ENCODE measurements around the gene ENTPD6. TPM values are rescaled to one million over a fixed set of nuclear protein-coding genes. Genes with fewer than 3 reads are reported as not detected.

ENTPD6 gene
- total RNA-seq, 2 donors from 2014 or later, result 105 to 194 TPM

- H3K36me3 ChIP-seq, result peaks cover 0 to 1% of the 10 kb centered on the region in 2 donors
- intact Hi-C loops (cut with DNase I), result no loop called here
- 69% methylated on average over 11 of the region's 11 CpGs for WGBS
- no peak for DNase-seq (ENCODE audit: low spot score)
- no peak for TF ChIP-seq POLR2AphosphoS5 (IDR thresholded peaks at IDR 0.05)
- TF ChIP-seq POLR2A (IDR thresholded peaks at IDR 0.05), result no peak
- no peak for TF ChIP-seq CTCF (IDR thresholded peaks at IDR 0.05)
- no peaks in the 10 kb centered on the region for H3K9me3 ChIP-seq
- no peak overlapping the region for H3K27ac ChIP-seq
- no peak overlapping the region for H3K4me3 ChIP-seq
- peaks cover 19% of the 10 kb centered on the region for H3K4me1 ChIP-seq (replicated peaks)
- H3K27me3 ChIP-seq (replicated peaks; ENCODE audit: insufficient read depth), result no peaks in the 10 kb centered on the region
These were observed 73.7 kb downstream of the ENTPD6 start for GRCh38 chr20:25269057-25269832.

GRCh38 chr20:25269833-25270170 is 74.3 kb downstream of the ENTPD6 start:
- Histone ChIP-seq H3K4me1 (replicated peaks) (peaks cover 20% of the 10 kb centered on the region), H3K36me3 (peaks cover 0 to 4% of the 10 kb centered on the region in 2 donors), H3K9me3 (no peaks in the 10 kb centered on the region), H3K4me3 (no peak overlapping the region), H3K27me3 (replicated peaks; ENCODE audit: insufficient read depth) (no peaks in the 10 kb centered on the region), H3K27ac (no peak overlapping the region)
- TF ChIP-seq CTCF (IDR thresholded peaks at IDR 0.05) (no peak), POLR2A (IDR thresholded peaks at IDR 0.05) (no peak), POLR2AphosphoS5 (IDR thresholded peaks at IDR 0.05) (no peak)
- no peak for DNase-seq (ENCODE audit: low spot score)
- 90% methylated on average over 6 of the region's 6 CpGs for WGBS
- intact Hi-C loops (cut with DNase I), result no loop called here

- Histone ChIP-seq H3K27ac (peak overlapping the region in 1 of 2 donors; percentile 9), H3K4me1 (replicated peaks) (peaks cover 20% of the 10 kb centered on the region), H3K4me3 (no peak overlapping the region), H3K36me3 (peaks cover 0 to 4% of the 10 kb centered on the region in 2 donors), H3K9me3 (no peaks in the 10 kb centered on the region), H3K27me3 (replicated peaks; ENCODE audit: insufficient read depth) (no peaks in the 10 kb centered on the region)
- intact Hi-C loops (cut with DNase I), result no loop called here
- 67% methylated on average over 10 of the region's 12 CpGs for WGBS
- no peak for DNase-seq (ENCODE audit: low spot score)
- TF ChIP-seq CTCF (IDR thresholded peaks at IDR 0.05), result no peak
- no peak for TF ChIP-seq POLR2A (IDR thresholded peaks at IDR 0.05)
- no peak for TF ChIP-seq POLR2AphosphoS5 (IDR thresholded peaks at IDR 0.05)
These were observed 75.3 kb downstream of the ENTPD6 start for GRCh38 chr20:25270829-25271251.

- intact Hi-C loops (cut with DNase I), result no loop called here
- Histone ChIP-seq H3K27me3 (replicated peaks; ENCODE audit: insufficient read depth) (no peaks in the 10 kb centered on the region), H3K4me1 (replicated peaks) (peaks cover 20% of the 10 kb centered on the region), H3K36me3 (peaks cover 0 to 4% of the 10 kb centered on the region in 2 donors), H3K4me3 (no peak overlapping the region), H3K27ac (peak overlapping the region; percentile 3 to 9), H3K9me3 (no peaks in the 10 kb centered on the region)
- WGBS, result 93% methylated on average over 13 of the region's 13 CpGs
- no peak for DNase-seq (ENCODE audit: low spot score)
- TF ChIP-seq POLR2AphosphoS5 (IDR thresholded peaks at IDR 0.05) (no peak), POLR2A (IDR thresholded peaks at IDR 0.05) (no peak), CTCF (IDR thresholded peaks at IDR 0.05) (no peak)
These were observed 76.1 kb downstream of the ENTPD6 start for GRCh38 chr20:25271486-25272222.

All from prostate gland (tissue), 2 donors.